ENCODE measurements around the gene UBAP2L. TPM values are rescaled to one million over a fixed set of nuclear protein-coding genes. Genes with fewer than 3 reads are reported as not detected.
A peak's percentile ranks its signal among the peaks of the same experiment; 100 is the strongest.

The UBAP2L gene
- total and polyA plus RNA-seq, 9 of the 15 experiments (the other 6 are each of a cell fraction or from before 2014, with no cell fraction given) = 75.0 to 245 (median 119) TPM

DNA sequence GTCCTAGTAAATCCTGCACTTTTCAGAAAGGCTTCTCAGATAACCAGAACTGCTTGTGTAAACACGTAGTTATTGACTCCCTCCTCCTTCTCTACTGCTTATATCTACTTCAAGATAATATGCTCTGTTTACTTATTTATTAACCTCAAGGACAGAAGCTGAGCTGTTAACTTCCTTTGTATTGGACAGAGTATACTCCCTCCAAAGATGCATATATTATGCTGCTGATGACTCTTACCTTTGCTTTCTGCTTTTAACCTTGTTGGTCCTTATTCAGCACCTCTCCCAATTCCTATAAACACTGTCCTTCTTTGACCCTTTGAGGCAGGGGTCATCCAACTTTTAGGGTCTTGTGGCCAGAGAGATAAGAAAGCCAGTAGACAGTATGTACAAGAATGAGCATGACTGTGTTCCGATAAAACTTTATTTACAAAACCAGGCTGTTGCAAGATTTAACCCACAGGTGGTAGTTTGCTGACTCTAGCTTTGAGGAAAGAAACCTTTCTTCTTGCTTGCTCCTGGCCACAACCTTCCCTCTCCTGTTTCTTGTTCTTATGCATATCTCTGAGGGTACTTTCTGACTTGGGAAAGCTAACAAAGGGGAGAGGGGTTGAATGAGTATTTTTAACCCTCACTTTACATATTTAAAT lies 33.8 kb upstream of the UBAP2L start (continued):
- no peak for TF ChIP-seq ZNF518B (CRISPR knock-in tag; IDR thresholded peaks at IDR 0.05)
- TF ChIP-seq ZBTB43 (CRISPR knock-in tag; IDR thresholded peaks at IDR 0.05) = no peak
- peak; percentile 64 for TF ChIP-seq SMARCC2 (IDR thresholded peaks at IDR 0.05; ENCODE audit: low read depth)
- TF ChIP-seq E2F6 (IDR thresholded peaks at IDR 0.05; ENCODE audit: borderline replicate concordance in 1 of 2, extremely low read depth in 1 of 2, insufficient read depth in 1 of 2, insufficient read length in 1 of 2, low read depth in 1 of 2, low read length in 1 of 2, poor library complexity in 1 of 2, severe bottlenecking in 1 of 2) = no peak
- no peak for TF ChIP-seq ZNF592 (IDR thresholded peaks at IDR 0.05)
- TF ChIP-seq, protein P1, sequence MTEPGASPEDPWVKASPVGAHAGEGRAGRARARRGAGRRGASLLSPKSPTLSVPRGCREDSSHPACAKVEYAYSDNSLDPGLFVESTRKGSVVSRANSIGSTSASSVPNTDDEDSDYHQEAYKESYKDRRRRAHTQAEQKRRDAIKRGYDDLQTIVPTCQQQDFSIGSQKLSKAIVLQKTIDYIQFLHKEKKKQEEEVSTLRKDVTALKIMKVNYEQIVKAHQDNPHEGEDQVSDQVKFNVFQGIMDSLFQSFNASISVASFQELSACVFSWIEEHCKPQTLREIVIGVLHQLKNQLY (CRISPR knock-in tag; conservative IDR thresholded peaks at IDR 0.05) = no peak
- TF ChIP-seq LEF1 (IDR thresholded peaks at IDR 0.05) = peak; percentile 95
- peak in 1 of 2 experiments; percentile 79; a peak in 1 of 4 replicates for TF ChIP-seq MLLT1 (IDR thresholded peaks at IDR 0.05)
- peak; percentile 88 for TF ChIP-seq GATAD2A (IDR thresholded peaks at IDR 0.05)
- no peak for TF ChIP-seq RBM39 (optimal IDR thresholded peaks at IDR 0.05; ENCODE audit: low read depth, low read length)
- TF ChIP-seq, protein P2, sequence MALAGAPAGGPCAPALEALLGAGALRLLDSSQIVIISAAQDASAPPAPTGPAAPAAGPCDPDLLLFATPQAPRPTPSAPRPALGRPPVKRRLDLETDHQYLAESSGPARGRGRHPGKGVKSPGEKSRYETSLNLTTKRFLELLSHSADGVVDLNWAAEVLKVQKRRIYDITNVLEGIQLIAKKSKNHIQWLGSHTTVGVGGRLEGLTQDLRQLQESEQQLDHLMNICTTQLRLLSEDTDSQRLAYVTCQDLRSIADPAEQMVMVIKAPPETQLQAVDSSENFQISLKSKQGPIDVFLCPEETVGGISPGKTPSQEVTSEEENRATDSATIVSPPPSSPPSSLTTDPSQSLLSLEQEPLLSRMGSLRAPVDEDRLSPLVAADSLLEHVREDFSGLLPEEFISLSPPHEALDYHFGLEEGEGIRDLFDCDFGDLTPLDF (CRISPR knock-in tag; IDR thresholded peaks at IDR 0.05) = no peak
